D721Med (cell line): Measurements from ENCODE around the gene EPB41L2.
"Not testable (repeated sequence)": the region's sequence is repeated elsewhere in the genome, so short reads cannot be mapped to it uniquely, and the experiment has no call there.

Experiments
- DNase-seq: peaks from one replicate; pipeline ENCODE4 v3.0.0; 2011; ENCODE audit warnings: low spot score; ENCODE audit not compliant: insufficient read length
- FAIRE-seq: peaks from 2 replicates; lab custom pipeline; 2011; peaks lifted over from hg19 to GRCh38; lab: Jason Lieb, UNC
- CTCF ChIP-seq: IDR thresholded peaks from 2 replicates; pipeline ENCODE4 v1.5.1; 2012; ENCODE audit warnings: mild to moderate bottlenecking, control low read depth; ENCODE audit not compliant: insufficient read depth; ENCODE audit errors: missing control alignments

The EPB41L2 gene

GRCh38 chr6:130918171-130918570 is 144.9 kb downstream of the EPB41L2 start:
- DNase-seq (no peak), FAIRE-seq (no peak)
- TF ChIP-seq CTCF: no peak

- DNase-seq, FAIRE-seq: not testable (repeated sequence)
Observed at GRCh38 chr6:130915606-130916005, 147.4 kb downstream of the EPB41L2 start.

- no peak for TF ChIP-seq CTCF
- DNase-seq: no peak
- no peak for FAIRE-seq
Observed at GRCh38 chr6:130913120-130913519, 149.9 kb downstream of the EPB41L2 start.

- DNase-seq (no peak), FAIRE-seq (no peak)
- no peak for TF ChIP-seq CTCF
Observed at GRCh38 chr6:130912434-130912833, 150.6 kb downstream of the EPB41L2 start.

- FAIRE-seq (no peak), DNase-seq (no peak)
- no peak for TF ChIP-seq CTCF
Observed at GRCh38 chr6:130908958-130909357, 154.1 kb downstream of the EPB41L2 start.

GRCh38 chr6:130908188-130908587 is 154.9 kb downstream of the EPB41L2 start:
- DNase-seq: no peak
- no peak for TF ChIP-seq CTCF
- FAIRE-seq: no peak

GRCh38 chr6:130907687-130908086 is 155.4 kb downstream of the EPB41L2 start:
- no peak for TF ChIP-seq CTCF
- DNase-seq (no peak), FAIRE-seq (no peak)

- FAIRE-seq (no peak), DNase-seq (no peak)
- no peak for TF ChIP-seq CTCF
Observed at GRCh38 chr6:130906736-130907381, 156.2 kb downstream of the EPB41L2 start.
